ENCODE data around the gene FAM234A. TPM values are rescaled to one million over a fixed set of nuclear protein-coding genes. Genes with fewer than 3 reads are reported as not detected.

The FAM234A gene
- total RNA-seq, 2 experiments from 2014 or later: 10.9 to 26.8 TPM

GRCh38 chr16:287981-288920 is 53.6 kb downstream of the FAM234A start:
- no peak overlapping the region for H3K4me3 ChIP-seq (ENCODE audit: low read depth, low read length, poor library complexity, severe bottlenecking)
- no peaks in the 10 kb centered on the region for H4K20me1 ChIP-seq (ENCODE audit: insufficient read depth, low read length)
- H3K79me2 ChIP-seq (ENCODE audit: insufficient read depth, low read depth, low read length): no peaks in the 10 kb centered on the region
- no peaks in the 10 kb centered on the region for H3K4me1 ChIP-seq (ENCODE audit: insufficient read depth, low read length, poor library complexity, severe bottlenecking)
- DNase-seq (ENCODE audit: low spot score): no peak
- no peaks in the 10 kb centered on the region; the same call in 1 of the 2 replicates for H3K36me3 ChIP-seq (ENCODE audit: insufficient read depth, low read length)
- H2AFZ ChIP-seq (ENCODE audit: low read length): no peak overlapping the region
- H3K9me3 ChIP-seq (ENCODE audit: low read length): no peaks in the 10 kb centered on the region
- no peaks in the 10 kb centered on the region for H3K9me2 ChIP-seq (ENCODE audit: insufficient read depth, low read length)
- no peak overlapping the region for H3K27ac ChIP-seq (ENCODE audit: low read depth, low read length, poor library complexity, severe bottlenecking)
- TF ChIP-seq CTCF (conservative IDR thresholded peaks at IDR 0.05; ENCODE audit: low read length) (no peak), EZH2phosphoT487 (IDR thresholded peaks at IDR 0.05; ENCODE audit: borderline replicate concordance, low read depth, low read length) (no peak)
- no TSS peak for BruUV-seq (replicated peaks)
- ChIA-PET CTCF (ENCODE audit: unreplicated experiment) (interaction anchor here (0.6 kb wide), 1 partner anchor 47 kb away, joined by 3 read pairs; no protein-coding TSS in a partner anchor), POLR2A (no interaction called here)
- intact Hi-C loops (cut with micrococcal nuclease; ENCODE audit: unreplicated experiment): no loop called here
- H3K4me2 ChIP-seq (ENCODE audit: low read length): no peak overlapping the region

GRCh38 chr16:289395-289997 is 54.9 kb downstream of the FAM234A start:
- H3K9me3 ChIP-seq (ENCODE audit: low read length): no peaks in the 10 kb centered on the region
- H3K4me3 ChIP-seq (ENCODE audit: low read depth, low read length, poor library complexity, severe bottlenecking): no peak overlapping the region
- H3K4me1 ChIP-seq (ENCODE audit: insufficient read depth, low read length, poor library complexity, severe bottlenecking): no peaks in the 10 kb centered on the region
- intact Hi-C loops (cut with micrococcal nuclease; ENCODE audit: unreplicated experiment): no loop called here
- H3K36me3 ChIP-seq (ENCODE audit: insufficient read depth, low read length): no peaks in the 10 kb centered on the region; the same call in 1 of the 2 replicates
- H3K27ac ChIP-seq (ENCODE audit: low read depth, low read length, poor library complexity, severe bottlenecking): no peak overlapping the region
- BruUV-seq (replicated peaks): no TSS peak
- H2AFZ ChIP-seq (ENCODE audit: low read length): no peak overlapping the region
- no peaks in the 10 kb centered on the region for H4K20me1 ChIP-seq (ENCODE audit: insufficient read depth, low read length)
- no peak for TF ChIP-seq CTCF (conservative IDR thresholded peaks at IDR 0.05; ENCODE audit: low read length)
- TF ChIP-seq EZH2phosphoT487 (IDR thresholded peaks at IDR 0.05; ENCODE audit: borderline replicate concordance, low read depth, low read length): no peak
- POLR2A ChIA-PET: no interaction called here
- no peak overlapping the region for H3K4me2 ChIP-seq (ENCODE audit: low read length)
- no peaks in the 10 kb centered on the region for H3K9me2 ChIP-seq (ENCODE audit: insufficient read depth, low read length)
- H3K79me2 ChIP-seq (ENCODE audit: insufficient read depth, low read depth, low read length): no peaks in the 10 kb centered on the region
- CTCF ChIA-PET (ENCODE audit: unreplicated experiment): interaction anchor here (0.6 kb wide), 1 partner anchor 193 kb away, joined by 3 read pairs; no protein-coding TSS in a partner anchor
- DNase-seq (ENCODE audit: low spot score): no peak
